Astrocyte (in vitro differentiated cells and primary cell): ENCODE results near the gene SLC8A2.
"Not testable (repeated sequence)": the region's sequence is repeated elsewhere in the genome, so short reads cannot be mapped to it uniquely, and the experiment has no call there.

Experiments used
- CTCF ChIP-seq: IDR thresholded peaks from 2 replicates; pipeline ENCODE4 v1.5.1; 2011; ENCODE audit warnings: low read depth, mild to moderate bottlenecking, inconsistent platforms, low read length, moderate library complexity; ENCODE audit not compliant: insufficient read depth
- EZH2 ChIP-seq: IDR thresholded peaks from 2 replicates; pipeline ENCODE4 v1.6.1; 2012; ENCODE audit warnings: mild to moderate bottlenecking, low read length, inconsistent platforms; ENCODE audit not compliant: insufficient read depth

- TF ChIP-seq CTCF, EZH2: not testable (repeated sequence)
Observed at GRCh38 chr19:47388721-47389120, 83.0 kb downstream of the SLC8A2 start.
